Fibroblast of lung (primary cell): ENCODE data around the gene DLAT. TPM values are rescaled to one million over a fixed set of nuclear protein-coding genes. Genes with fewer than 3 reads are reported as not detected.
"Not testable (repeated sequence)": the region's sequence is repeated elsewhere in the genome, so short reads cannot be mapped to it uniquely, and the experiment has no call there.

Source experiments
- DNase-seq, 2 donors: peaks; one replicate each; pipeline versions ENCODE4 v3.0.0 to v3.0.0-alpha.2; 2010; ENCODE audit warnings: low read depth in 2 of 2
- H2AFZ ChIP-seq: 2 replicates; pipeline ENCODE4 v1.5.1; 2012; ENCODE audit warnings: low read length, control low read depth, inconsistent platforms
- H3K27ac ChIP-seq: 2 replicates; pipeline ENCODE4 v1.5.1; 2011; ENCODE audit warnings: low read length, control low read depth; ENCODE audit not compliant: insufficient read depth
- H3K27me3 ChIP-seq: 2 replicates; pipeline ENCODE4 v1.5.1; 2011; ENCODE audit warnings: mild to moderate bottlenecking, low read length; ENCODE audit not compliant: control insufficient read depth, insufficient read depth
- H3K36me3 ChIP-seq: 2 replicates; pipeline ENCODE4 v1.5.1; 2011; ENCODE audit warnings: low read length; ENCODE audit not compliant: control insufficient read depth, insufficient read depth
- H3K4me1 ChIP-seq: 2 replicates; pipeline ENCODE4 v1.5.1; 2011; ENCODE audit warnings: low read length; ENCODE audit not compliant: control insufficient read depth, insufficient read depth; ENCODE audit errors: extremely low read depth
- H3K4me2 ChIP-seq: 2 replicates; pipeline ENCODE4 v1.5.1; 2011; ENCODE audit warnings: low read length, control low read depth; ENCODE audit not compliant: insufficient read depth; ENCODE audit errors: extremely low read depth
- H3K4me3 ChIP-seq, 4 experiments: fragments of 200-600 bp in 1 of 4; sonication (generic) in 1 of 4; replicated peaks in 1 of 4; 2 replicates each; pipeline ENCODE4 v1.5.1; 2011 to 2016; ENCODE audit warnings: low read length in 4 of 4, low read depth in 3 of 4, mild to moderate bottlenecking in 3 of 4, control low read depth in 2 of 4, inconsistent platforms in 1 of 4, mixed read lengths in 1 of 4; ENCODE audit not compliant: insufficient read depth in 1 of 4; ENCODE audit errors: control extremely low read depth in 1 of 4
- H3K79me2 ChIP-seq: 2 replicates; pipeline ENCODE4 v1.5.1; 2012; ENCODE audit warnings: mild to moderate bottlenecking, low read length, inconsistent platforms; ENCODE audit not compliant: control insufficient read depth, insufficient read depth
- H3K9ac ChIP-seq: 2 replicates; pipeline ENCODE4 v1.5.1; 2011; ENCODE audit warnings: mild to moderate bottlenecking, low read length, control low read depth; ENCODE audit not compliant: insufficient read depth
- H3K9me3 ChIP-seq: 2 replicates; pipeline ENCODE4 v1.5.1; 2012; ENCODE audit warnings: low read depth, low read length; ENCODE audit not compliant: control insufficient read depth, insufficient read depth
- H4K20me1 ChIP-seq: 2 replicates; pipeline ENCODE4 v1.5.1; 2011; ENCODE audit warnings: low read length; ENCODE audit not compliant: control insufficient read depth, insufficient read depth; ENCODE audit errors: extremely low read depth
- EZH2 ChIP-seq: IDR thresholded peaks from 2 replicates; pipeline ENCODE4 v1.5.1; 2012; ENCODE audit warnings: low read length, control low read depth, mild to moderate bottlenecking; ENCODE audit errors: missing control alignments
- polyA plus RNA-seq, 2 donors: library from polyadenylated mRNA; depleted of rRNA in 1 of 2; stranded (reverse) in 1 of 2; unstranded in 1 of 2; fragments of >200 nt; gene quantifications; 2 replicates each; pipeline ENCODE4 v1.2.1, GENCODE V29; 2011 to 2012; ENCODE audit warnings: missing spikeins in 1 of 2
- total RNA-seq: library from RNA; depleted of rRNA; stranded (reverse); fragments of >200 nt; gene quantifications from 2 replicates; pipeline ENCODE4 v1.2.1, GENCODE V29; 2014
- TF ChIP-seq, protein P1 (sequence below), 2 donors: IDR thresholded peaks in 1 of 2; conservative IDR thresholded peaks in 1 of 2; 1 replicate in 1 of 2; 2 replicates in 1 of 2; pipeline ENCODE4 v1.5.1; 2011 to 2012; ENCODE audit warnings: low read length in 2 of 2, control low read depth in 1 of 2, inconsistent platforms in 1 of 2, low read depth in 1 of 2, mild to moderate bottlenecking in 1 of 2

The DLAT gene
- total and polyA plus RNA-seq, 2 donors (not counting 1 experiment from before 2014, with no cell fraction given): 33.9 to 37.8 TPM

DNA sequence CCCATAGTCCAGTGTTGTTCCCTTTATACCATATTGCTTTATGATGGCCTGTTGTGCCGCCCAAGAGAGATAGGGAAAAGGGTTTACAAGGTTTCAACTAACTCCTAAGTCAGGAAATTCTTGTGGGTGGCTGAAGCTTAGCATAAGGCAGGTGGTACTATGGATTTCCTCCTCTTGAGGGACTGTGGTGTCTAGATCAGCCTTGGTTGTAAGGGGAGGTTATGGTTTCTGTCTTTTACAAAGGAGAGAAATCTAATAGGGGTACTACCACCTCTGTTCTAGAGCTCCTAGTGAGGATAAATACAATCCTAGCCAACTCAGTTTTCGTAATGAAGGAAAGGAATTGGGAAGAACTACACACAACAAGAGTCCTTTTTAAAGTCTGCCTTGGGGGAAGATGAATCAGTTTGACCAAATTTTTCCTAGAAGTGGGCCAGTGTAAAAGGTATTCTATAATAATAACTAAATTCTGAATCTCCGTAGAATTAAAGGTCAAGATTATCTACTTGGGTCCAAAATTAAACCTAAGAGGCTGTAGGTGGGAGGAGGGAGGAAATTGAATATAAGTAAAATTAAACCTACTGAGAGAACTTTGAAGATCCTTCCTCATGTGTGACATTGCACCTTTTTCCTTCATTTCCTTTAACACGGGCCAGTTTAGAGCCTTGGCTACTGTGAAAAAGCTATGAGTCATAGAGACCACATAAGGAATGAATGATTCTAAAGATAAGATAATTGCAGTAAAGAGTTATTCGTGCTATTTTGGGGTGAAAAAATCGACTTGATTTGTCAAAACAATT is 17.2 kb downstream of the DLAT start:
- Histone ChIP-seq H3K9ac (no peak overlapping the region), H3K4me2 (no peak overlapping the region), H3K4me1 (no peaks in the 10 kb centered on the region), H3K79me2 (no peaks in the 10 kb centered on the region), H3K27ac (no peak overlapping the region), H3K4me3 (no peak overlapping the region), H3K36me3 (peaks cover 9% of the 10 kb centered on the region), H4K20me1 (no peaks in the 10 kb centered on the region), H3K9me3 (no peaks in the 10 kb centered on the region), H3K27me3 (no peaks in the 10 kb centered on the region), H2AFZ (no peak overlapping the region)
- TF ChIP-seq, protein P1, sequence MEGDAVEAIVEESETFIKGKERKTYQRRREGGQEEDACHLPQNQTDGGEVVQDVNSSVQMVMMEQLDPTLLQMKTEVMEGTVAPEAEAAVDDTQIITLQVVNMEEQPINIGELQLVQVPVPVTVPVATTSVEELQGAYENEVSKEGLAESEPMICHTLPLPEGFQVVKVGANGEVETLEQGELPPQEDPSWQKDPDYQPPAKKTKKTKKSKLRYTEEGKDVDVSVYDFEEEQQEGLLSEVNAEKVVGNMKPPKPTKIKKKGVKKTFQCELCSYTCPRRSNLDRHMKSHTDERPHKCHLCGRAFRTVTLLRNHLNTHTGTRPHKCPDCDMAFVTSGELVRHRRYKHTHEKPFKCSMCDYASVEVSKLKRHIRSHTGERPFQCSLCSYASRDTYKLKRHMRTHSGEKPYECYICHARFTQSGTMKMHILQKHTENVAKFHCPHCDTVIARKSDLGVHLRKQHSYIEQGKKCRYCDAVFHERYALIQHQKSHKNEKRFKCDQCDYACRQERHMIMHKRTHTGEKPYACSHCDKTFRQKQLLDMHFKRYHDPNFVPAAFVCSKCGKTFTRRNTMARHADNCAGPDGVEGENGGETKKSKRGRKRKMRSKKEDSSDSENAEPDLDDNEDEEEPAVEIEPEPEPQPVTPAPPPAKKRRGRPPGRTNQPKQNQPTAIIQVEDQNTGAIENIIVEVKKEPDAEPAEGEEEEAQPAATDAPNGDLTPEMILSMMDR (conservative IDR thresholded peaks at IDR 0.05 in 1 of 2, IDR thresholded peaks at IDR 0.05 in 1 of 2; ENCODE audit: low read depth in 1 of 2, low read length in 2 of 2): no peak
- no peak for TF ChIP-seq EZH2
- DNase-seq: peak; percentile 12 to 82

- no peak overlapping the region for H2AFZ ChIP-seq
- no peaks in the 10 kb centered on the region for H4K20me1 ChIP-seq
- H3K4me1 ChIP-seq: no peaks in the 10 kb centered on the region
- DNase-seq: no peak
- H3K27me3 ChIP-seq: no peaks in the 10 kb centered on the region
- H3K27ac ChIP-seq: no peak overlapping the region
- H3K36me3 ChIP-seq: peaks cover 6% of the 10 kb centered on the region
- no peak overlapping the region for H3K4me3 ChIP-seq
- no peak overlapping the region for H3K4me2 ChIP-seq
- no peaks in the 10 kb centered on the region for H3K79me2 ChIP-seq
- no peak overlapping the region for H3K9ac ChIP-seq
- no peaks in the 10 kb centered on the region for H3K9me3 ChIP-seq
- TF ChIP-seq, protein P1 (conservative IDR thresholded peaks at IDR 0.05 in 1 of 2, IDR thresholded peaks at IDR 0.05 in 1 of 2; ENCODE audit: low read depth in 1 of 2, low read length in 2 of 2): no peak
- no peak for TF ChIP-seq EZH2
Observed at GRCh38 chr11:112042961-112043304, 17.7 kb downstream of the DLAT start.

DNA sequence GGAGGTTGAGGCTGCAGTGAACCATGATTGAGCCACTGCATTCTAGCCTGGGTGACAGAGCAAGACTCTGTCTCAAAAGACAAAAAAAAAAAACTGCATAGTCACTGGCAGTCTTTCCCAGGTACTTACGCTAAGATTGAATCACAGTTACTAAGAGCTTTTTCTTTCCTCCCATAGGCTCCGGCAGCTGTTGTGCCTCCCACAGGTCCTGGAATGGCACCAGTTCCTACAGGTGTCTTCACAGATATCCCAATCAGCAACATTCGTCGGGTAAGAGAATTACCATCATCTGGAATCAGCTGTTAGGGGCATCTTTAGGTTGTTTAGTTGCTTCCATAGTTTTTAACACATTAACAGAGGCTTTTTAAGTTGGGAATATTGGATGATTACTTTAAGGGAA is 19.8 kb downstream of the DLAT start:
- Histone ChIP-seq H3K27ac (no peak overlapping the region), H3K4me1 (no peaks in the 10 kb centered on the region), H3K4me3 (no peak overlapping the region), H2AFZ (no peak overlapping the region), H3K4me2 (no peak overlapping the region), H3K9me3 (no peaks in the 10 kb centered on the region), H3K36me3 (peaks cover 6% of the 10 kb centered on the region), H3K27me3 (no peaks in the 10 kb centered on the region), H3K9ac (no peak overlapping the region), H4K20me1 (no peaks in the 10 kb centered on the region), H3K79me2 (no peaks in the 10 kb centered on the region)
- TF ChIP-seq, protein P1 (conservative IDR thresholded peaks at IDR 0.05 in 1 of 2, IDR thresholded peaks at IDR 0.05 in 1 of 2; ENCODE audit: low read depth in 1 of 2, low read length in 2 of 2): no peak
- TF ChIP-seq EZH2: no peak
- no peak for DNase-seq

DNA sequence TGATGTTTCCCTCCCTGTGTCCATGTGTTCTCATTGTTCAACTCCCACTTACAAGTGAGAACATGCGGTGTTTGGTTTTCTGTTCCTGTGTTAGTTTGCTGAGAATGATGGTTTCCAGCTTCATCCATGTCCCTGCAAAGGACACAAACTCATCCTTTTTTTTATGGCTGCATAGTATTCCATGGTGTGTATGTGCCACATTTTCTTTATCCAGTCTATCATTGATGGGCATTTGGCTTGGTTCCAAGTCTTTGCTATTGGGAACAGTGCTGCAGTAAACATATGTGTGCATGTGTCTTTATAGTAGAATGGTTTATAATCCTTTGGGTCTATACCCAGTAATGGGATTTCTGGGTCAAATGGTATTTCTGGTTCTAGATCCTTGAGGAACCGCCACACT is 21.4 kb downstream of the DLAT start:
- H3K79me2 ChIP-seq, H3K9ac ChIP-seq, H3K4me3 ChIP-seq, H3K4me2 ChIP-seq, H3K27me3 ChIP-seq, H3K27ac ChIP-seq, H3K36me3 ChIP-seq, H2AFZ ChIP-seq, H3K4me1 ChIP-seq, DNase-seq, H3K9me3 ChIP-seq, H4K20me1 ChIP-seq: not testable (repeated sequence)

DNA sequence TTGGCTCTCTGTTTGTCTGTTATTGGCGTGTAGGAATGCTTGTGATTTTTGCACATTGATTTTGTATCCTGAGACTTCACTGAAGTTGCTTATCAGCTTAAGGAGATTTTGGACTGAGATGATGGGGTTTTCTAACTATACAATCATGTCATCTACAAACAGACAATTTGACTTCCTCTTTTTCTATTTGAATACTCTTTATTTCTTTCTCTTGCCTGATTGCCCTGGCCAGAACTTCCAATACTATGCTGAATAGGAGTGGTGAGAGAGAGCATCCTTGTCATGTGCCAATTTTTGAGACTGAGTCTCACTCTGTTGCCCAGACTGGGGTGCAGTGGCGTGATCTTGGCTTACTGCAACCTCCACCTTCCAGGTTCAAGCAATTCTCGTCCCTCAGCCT is 23.0 kb downstream of the DLAT start:
- H3K9ac ChIP-seq, DNase-seq, H3K4me3 ChIP-seq, H3K4me2 ChIP-seq, H4K20me1 ChIP-seq, H3K79me2 ChIP-seq, H3K27ac ChIP-seq, H3K9me3 ChIP-seq, H2AFZ ChIP-seq, H3K4me1 ChIP-seq, H3K27me3 ChIP-seq, H3K36me3 ChIP-seq: not testable (repeated sequence)
